H1 (cell line): ENCODE data around the gene ENO4. TPM values are rescaled to one million over a fixed set of nuclear protein-coding genes. Genes with fewer than 3 reads are reported as not detected.

Experiments
- polyA plus RNA-seq, 7 experiments: library from polyadenylated mRNA; depleted of rRNA in 3 of 7; stranded (reverse) in 5 of 7; unstranded in 2 of 7; fragments of >200 nt in 5 of 7; fragments of 200-250 nt in 2 of 7; gene quantifications; 1 replicate in 5 of 7; 2 replicates in 1 of 7; 4 replicates in 1 of 7; pipeline versions ENCODE4 v1.2.1 to v1.2.3, GENCODE V29; 2011 to 2013; ENCODE audit warnings: missing spikeins in 2 of 7, mixed read lengths in 2 of 7
- total RNA-seq: library from RNA; stranded (reverse); fragmentation: NEBNext Ultra II Directional; extraction: Animal tissue kit (Norgen Biotek cat#: 25700); gene quantifications from 2 replicates; pipeline ENCODE4 v1.2.1, GENCODE V29; 2021

Gene ENO4
- total and polyA plus RNA-seq, 2 of the 8 experiments (the other 6 are each of a cell fraction or from before 2014, with no cell fraction given), result 0.77 TPM; not detected in 1

Other genes with a start within 250 kb of the ENO4 start
- gene PNLIPRP2, start 228.5 kb upstream of the ENO4 start, total RNA-seq, result 0.21 TPM in 1 of 2 replicates, not detected in the other
- gene PNLIPRP2, start 228.5 kb upstream of the ENO4 start, polyA plus RNA-seq (2011; rRNA removed), result 0.11 and 0.13 TPM in 2 replicates
- 4.8 and 6.9 TPM in 2 replicates for gene HSPA12A, start 106.9 kb upstream of the ENO4 start, total RNA-seq
- 3.1 and 3.2 TPM in 2 replicates for gene HSPA12A, start 106.9 kb upstream of the ENO4 start, polyA plus RNA-seq (2011; rRNA removed)
- gene SHTN1, start 155.7 kb downstream of the ENO4 start, total RNA-seq, result 12.7 and 13.9 TPM in 2 replicates
- 1.7 and 3.3 TPM in 2 replicates for gene SHTN1, start 155.7 kb downstream of the ENO4 start, polyA plus RNA-seq (2011; rRNA removed)